OCI-LY1 (cell line): ENCODE measurements around the gene PSME2.

ENCODE experiments used
- EZH2 ChIP-seq: fragments of 200-600 bp; sonication (generic), shearing (Covaris generic); IDR thresholded peaks from 2 replicates; pipeline ENCODE4 v1.8.0; 2017; ENCODE audit warnings: borderline replicate concordance, mixed run types, mild to moderate bottlenecking, antibody characterized with exemption, low read length, moderate library complexity, mixed read lengths
- TF ChIP-seq, protein P1 (sequence below): fragments of 200-600 bp; sonication (generic), shearing (Covaris generic); IDR thresholded peaks from 2 replicates; pipeline ENCODE4 v1.5.1; 2017; ENCODE audit warnings: mild to moderate bottlenecking, antibody characterized with exemption, low read length, moderate library complexity, mixed read lengths

GRCh38 chr14:24122898-24123297 is 23.5 kb downstream of the PSME2 start:
- TF ChIP-seq, protein P1, sequence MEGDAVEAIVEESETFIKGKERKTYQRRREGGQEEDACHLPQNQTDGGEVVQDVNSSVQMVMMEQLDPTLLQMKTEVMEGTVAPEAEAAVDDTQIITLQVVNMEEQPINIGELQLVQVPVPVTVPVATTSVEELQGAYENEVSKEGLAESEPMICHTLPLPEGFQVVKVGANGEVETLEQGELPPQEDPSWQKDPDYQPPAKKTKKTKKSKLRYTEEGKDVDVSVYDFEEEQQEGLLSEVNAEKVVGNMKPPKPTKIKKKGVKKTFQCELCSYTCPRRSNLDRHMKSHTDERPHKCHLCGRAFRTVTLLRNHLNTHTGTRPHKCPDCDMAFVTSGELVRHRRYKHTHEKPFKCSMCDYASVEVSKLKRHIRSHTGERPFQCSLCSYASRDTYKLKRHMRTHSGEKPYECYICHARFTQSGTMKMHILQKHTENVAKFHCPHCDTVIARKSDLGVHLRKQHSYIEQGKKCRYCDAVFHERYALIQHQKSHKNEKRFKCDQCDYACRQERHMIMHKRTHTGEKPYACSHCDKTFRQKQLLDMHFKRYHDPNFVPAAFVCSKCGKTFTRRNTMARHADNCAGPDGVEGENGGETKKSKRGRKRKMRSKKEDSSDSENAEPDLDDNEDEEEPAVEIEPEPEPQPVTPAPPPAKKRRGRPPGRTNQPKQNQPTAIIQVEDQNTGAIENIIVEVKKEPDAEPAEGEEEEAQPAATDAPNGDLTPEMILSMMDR: no peak
- TF ChIP-seq EZH2: no peak
